ENCODE results near the gene SOST.

The SOST gene

GRCh38 chr17:43784628-43785101, 26.1 kb upstream of the SOST start:
- no peaks in the 10 kb centered on the region for H3K9me3 ChIP-seq (ENCODE audit: control extremely low read depth in 1 of 5, control insufficient read depth in 4 of 5, insufficient read depth in 2 of 5, low read depth in 1 of 5, low read length in 4 of 5)
- no peak overlapping the region for H3K27ac ChIP-seq (ENCODE audit: insufficient read depth in 1 of 2, low read depth in 1 of 2, low read length in 2 of 2, poor library complexity in 1 of 2, severe bottlenecking in 2 of 2)
- no peaks in the 10 kb centered on the region for H3K36me3 ChIP-seq (ENCODE audit: control insufficient read depth in 4 of 4, insufficient read depth in 4 of 4, low read length in 3 of 4)
- POLR2A ChIA-PET = interaction anchor here (0.6 kb wide), 1 partner anchor 41 kb away, joined by 4 read pairs; no protein-coding TSS in a partner anchor
- peaks cover 0 to 50% (median 19%) of the 10 kb centered on the region in 4 experiments for H3K4me1 ChIP-seq (ENCODE audit: control extremely low read depth in 1 of 4, control insufficient read depth in 4 of 4, insufficient read depth in 4 of 4, low read length in 3 of 4)
- no peak overlapping the region for H3K4me3 ChIP-seq (ENCODE audit: control insufficient read depth in 1 of 7, extremely low read depth in 1 of 7, insufficient read depth in 4 of 7, low read depth in 2 of 7, low read length in 6 of 7)
- 91% methylated on average over 4 of the region's 5 CpGs for WGBS (ENCODE audit: insufficient coverage)
- H3K27me3 ChIP-seq (replicated peaks in 2 of 5; ENCODE audit: control insufficient read depth in 4 of 5, insufficient read depth in 5 of 5, low read length in 4 of 5) = no peaks in the 10 kb centered on the region
- CTCF ChIA-PET = interaction anchor here (0.6 to 0.9 kb wide), 2 partner anchors 57 to 186 kb away, joined by 3 read pairs; no protein-coding TSS in a partner anchor
- no peak for DNase-seq

GRCh38 chr17:43784068-43784467, 25.5 kb upstream of the SOST start:
- Histone ChIP-seq H3K36me3 (ENCODE audit: control insufficient read depth in 4 of 4, insufficient read depth in 4 of 4, low read length in 3 of 4) (no peaks in the 10 kb centered on the region), H3K4me3 (ENCODE audit: control insufficient read depth in 1 of 7, extremely low read depth in 1 of 7, insufficient read depth in 4 of 7, low read depth in 2 of 7, low read length in 6 of 7) (no peak overlapping the region), H3K4me1 (ENCODE audit: control extremely low read depth in 1 of 4, control insufficient read depth in 4 of 4, insufficient read depth in 4 of 4, low read length in 3 of 4) (peaks cover 3 to 56% (median 25%) of the 10 kb centered on the region in 4 experiments), H3K27me3 (replicated peaks in 2 of 5; ENCODE audit: control insufficient read depth in 4 of 5, insufficient read depth in 5 of 5, low read length in 4 of 5) (no peaks in the 10 kb centered on the region), H3K27ac (ENCODE audit: insufficient read depth in 1 of 2, low read depth in 1 of 2, low read length in 2 of 2, poor library complexity in 1 of 2, severe bottlenecking in 2 of 2) (no peak overlapping the region), H3K9me3 (ENCODE audit: control extremely low read depth in 1 of 5, control insufficient read depth in 4 of 5, insufficient read depth in 2 of 5, low read depth in 1 of 5, low read length in 4 of 5) (no peaks in the 10 kb centered on the region)
- ChIA-PET CTCF (no interaction called here), POLR2A (no interaction called here)
- 100% methylated on average over 1 of the region's 2 CpGs for WGBS (ENCODE audit: insufficient coverage)
- no peak for DNase-seq

DNA sequence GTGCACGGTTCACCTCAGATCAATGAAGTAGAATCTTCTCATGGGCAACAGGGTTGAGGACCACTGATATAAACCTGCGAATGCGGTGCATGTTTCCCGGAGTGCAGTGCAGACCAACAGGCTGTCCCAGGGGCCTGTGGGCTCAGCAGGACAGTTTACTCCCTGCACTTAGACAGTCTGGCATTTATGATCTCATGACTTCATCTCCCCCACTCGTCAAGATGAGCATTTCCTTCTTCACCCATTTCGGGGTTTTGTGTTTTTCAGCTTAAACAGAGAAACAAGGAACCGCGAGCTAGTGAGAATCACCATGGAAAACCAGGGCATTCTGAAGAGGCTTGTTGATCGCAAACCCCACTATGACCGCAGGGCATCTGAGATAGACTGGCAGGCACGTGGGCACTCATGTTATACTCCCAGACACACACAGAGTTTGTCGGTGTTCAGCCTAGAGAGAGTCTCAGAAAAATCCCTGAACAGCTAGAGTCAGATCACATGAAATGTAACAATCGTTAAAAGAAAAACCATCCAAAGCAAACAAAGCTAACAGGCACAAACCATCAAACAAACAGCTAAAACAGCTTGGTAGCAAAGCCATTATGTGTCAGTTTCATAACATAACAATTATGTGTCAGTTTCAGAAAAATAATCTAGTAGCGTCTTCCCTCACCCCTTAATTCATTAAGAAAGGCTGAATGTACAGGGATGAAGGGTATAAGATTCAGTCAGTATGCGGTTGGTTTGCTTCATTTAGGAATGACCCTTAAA, 24.5 kb upstream of the SOST start:
- CTCF ChIA-PET = interaction anchor here (1.2 to 1.7 kb wide), 2 partner anchors 63 to 97 kb away, joined by 3 read pairs; no protein-coding TSS in a partner anchor
- WGBS (ENCODE audit: insufficient coverage) = 91% methylated on average over 12 of the region's 15 CpGs
- H3K27ac ChIP-seq (ENCODE audit: insufficient read depth in 1 of 2, low read depth in 1 of 2, low read length in 2 of 2, poor library complexity in 1 of 2, severe bottlenecking in 2 of 2) = no peak overlapping the region

GRCh38 chr17:43780135-43780534, 21.5 kb upstream of the SOST start, which contains the start of gene CFAP97D1:
CFAP97D1 (plus strand) TSS chr17:43780435; CDS start chr17:43780463, 28 bp downstream.
- WGBS (ENCODE audit: insufficient coverage) = 19% methylated on average over 4 of the region's 7 CpGs
- Histone ChIP-seq H3K27me3 (replicated peaks in 2 of 5; ENCODE audit: control insufficient read depth in 4 of 5, insufficient read depth in 5 of 5, low read length in 4 of 5) (no peaks in the 10 kb centered on the region), H3K27ac (ENCODE audit: insufficient read depth in 1 of 2, low read depth in 1 of 2, low read length in 2 of 2, poor library complexity in 1 of 2, severe bottlenecking in 2 of 2) (peak within 1 kb of the TSS in 1 of 2 experiments; percentile 49), H3K9me3 (ENCODE audit: control extremely low read depth in 1 of 5, control insufficient read depth in 4 of 5, insufficient read depth in 2 of 5, low read depth in 1 of 5, low read length in 4 of 5) (no peaks in the 10 kb centered on the region), H3K4me3 (ENCODE audit: control insufficient read depth in 1 of 7, extremely low read depth in 1 of 7, insufficient read depth in 4 of 7, low read depth in 2 of 7, low read length in 6 of 7) (peak within 1 kb of the TSS; percentile 52 to 90 (median 79)), H3K4me1 (ENCODE audit: control extremely low read depth in 1 of 4, control insufficient read depth in 4 of 4, insufficient read depth in 4 of 4, low read length in 3 of 4) (peaks cover 5 to 87% (median 51%) of the 10 kb centered on the region in 4 experiments), H3K36me3 (ENCODE audit: control insufficient read depth in 4 of 4, insufficient read depth in 4 of 4, low read length in 3 of 4) (peaks cover 2 to 19% (median 6%) of the 10 kb centered on the region in 4 experiments)
- DNase-seq = no peak
- CTCF ChIA-PET = interaction anchor here (0.8 to 1.9 kb wide), 5 partner anchors 13 to 77 kb away, joined by 3 to 5 read pairs (median 4); no protein-coding TSS in a partner anchor
- POLR2A ChIA-PET = no interaction called here

More for the DNA sequence above, 24.5 kb upstream of the SOST start:
- no peak for DNase-seq
- Histone ChIP-seq H3K4me3 (ENCODE audit: control insufficient read depth in 1 of 7, extremely low read depth in 1 of 7, insufficient read depth in 4 of 7, low read depth in 2 of 7, low read length in 6 of 7) (no peak overlapping the region), H3K36me3 (ENCODE audit: control insufficient read depth in 4 of 4, insufficient read depth in 4 of 4, low read length in 3 of 4) (no peaks in the 10 kb centered on the region), H3K27me3 (replicated peaks in 2 of 5; ENCODE audit: control insufficient read depth in 4 of 5, insufficient read depth in 5 of 5, low read length in 4 of 5) (no peaks in the 10 kb centered on the region), H3K4me1 (ENCODE audit: control extremely low read depth in 1 of 4, control insufficient read depth in 4 of 4, insufficient read depth in 4 of 4, low read length in 3 of 4) (peaks cover 3 to 60% (median 28%) of the 10 kb centered on the region in 4 experiments), H3K9me3 (ENCODE audit: control extremely low read depth in 1 of 5, control insufficient read depth in 4 of 5, insufficient read depth in 2 of 5, low read depth in 1 of 5, low read length in 4 of 5) (no peaks in the 10 kb centered on the region)
- POLR2A ChIA-PET = no interaction called here

- ChIA-PET POLR2A (no interaction called here), CTCF (interaction anchor here (0.8 to 1.9 kb wide), 6 partner anchors 12 to 83 kb away, joined by 3 to 5 read pairs (median 4); no protein-coding TSS in a partner anchor)
- Histone ChIP-seq H3K4me1 (ENCODE audit: control extremely low read depth in 1 of 4, control insufficient read depth in 4 of 4, insufficient read depth in 4 of 4, low read length in 3 of 4) (peaks cover 7 to 89% (median 58%) of the 10 kb centered on the region in 4 experiments), H3K4me3 (ENCODE audit: control insufficient read depth in 1 of 7, extremely low read depth in 1 of 7, insufficient read depth in 4 of 7, low read depth in 2 of 7, low read length in 6 of 7) (peak overlapping the region; percentile 52 to 90 (median 79)), H3K27me3 (replicated peaks in 2 of 5; ENCODE audit: control insufficient read depth in 4 of 5, insufficient read depth in 5 of 5, low read length in 4 of 5) (no peaks in the 10 kb centered on the region), H3K36me3 (ENCODE audit: control insufficient read depth in 4 of 4, insufficient read depth in 4 of 4, low read length in 3 of 4) (peaks cover 5 to 26% (median 8%) of the 10 kb centered on the region in 4 experiments), H3K9me3 (ENCODE audit: control extremely low read depth in 1 of 5, control insufficient read depth in 4 of 5, insufficient read depth in 2 of 5, low read depth in 1 of 5, low read length in 4 of 5) (no peaks in the 10 kb centered on the region), H3K27ac (ENCODE audit: insufficient read depth in 1 of 2, low read depth in 1 of 2, low read length in 2 of 2, poor library complexity in 1 of 2, severe bottlenecking in 2 of 2) (peak overlapping the region in 1 of 2 experiments; percentile 49)
- peak; percentile 70 to 78 (median 73) for DNase-seq
- 0% methylated on average over 22 of the region's 26 CpGs for WGBS (ENCODE audit: insufficient coverage)
Measured at GRCh38 chr17:43779145-43780125, 20.8 kb upstream of the SOST start.

GRCh38 chr17:43778337-43779144, 19.9 kb upstream of the SOST start, which contains the start of gene DUSP3:
DUSP3 (minus strand) TSS chr17:43778977; CDS start chr17:43778924, 53 bp downstream.
- Histone ChIP-seq H3K27me3 (replicated peaks in 2 of 5; ENCODE audit: control insufficient read depth in 4 of 5, insufficient read depth in 5 of 5, low read length in 4 of 5) (no peaks in the 10 kb centered on the region), H3K9me3 (ENCODE audit: control extremely low read depth in 1 of 5, control insufficient read depth in 4 of 5, insufficient read depth in 2 of 5, low read depth in 1 of 5, low read length in 4 of 5) (no peaks in the 10 kb centered on the region), H3K27ac (ENCODE audit: insufficient read depth in 1 of 2, low read depth in 1 of 2, low read length in 2 of 2, poor library complexity in 1 of 2, severe bottlenecking in 2 of 2) (peak within 1 kb of the TSS; percentile 68 to 87), H3K4me3 (ENCODE audit: control insufficient read depth in 1 of 7, extremely low read depth in 1 of 7, insufficient read depth in 4 of 7, low read depth in 2 of 7, low read length in 6 of 7) (peak within 1 kb of the TSS; percentile 52 to 90 (median 79)), H3K4me1 (ENCODE audit: control extremely low read depth in 1 of 4, control insufficient read depth in 4 of 4, insufficient read depth in 4 of 4, low read length in 3 of 4) (peaks cover 7 to 89% (median 58%) of the 10 kb centered on the region in 4 experiments), H3K36me3 (ENCODE audit: control insufficient read depth in 4 of 4, insufficient read depth in 4 of 4, low read length in 3 of 4) (peaks cover 5 to 31% (median 11%) of the 10 kb centered on the region in 4 experiments)
- peak; percentile 66 to 80 (median 70) for DNase-seq
- WGBS (ENCODE audit: insufficient coverage) = under 1% methylated on average over 91 of the region's 100 CpGs
- CTCF ChIA-PET = interaction anchor here (0.7 to 0.9 kb wide), 2 partner anchors 26 to 82 kb away, joined by 3 to 4 read pairs; no protein-coding TSS in a partner anchor
- POLR2A ChIA-PET = no interaction called here
